Chondrocyte (in vitro differentiated cells): Measurements from ENCODE around the gene SIGLEC11. TPM values are rescaled to one million over a fixed set of nuclear protein-coding genes. Genes with fewer than 3 reads are reported as not detected.

Source experiments
- DNase-seq: peaks from one replicate; pipeline ENCODE4 v3.0.0; 2021; ENCODE audit warnings: mixed read lengths, low spot score
- H3K27ac Mint-ChIP-seq: one replicate; pipeline ENCODE4 v1.8.0; 2021; ENCODE audit warnings: mild to moderate bottlenecking, moderate library complexity, mixed read lengths; ENCODE audit not compliant: unreplicated experiment
- H3K27me3 Mint-ChIP-seq: 2 replicates; pipeline ENCODE4 v1.8.0; 2021; ENCODE audit warnings: low read depth, mixed read lengths
- H3K36me3 Mint-ChIP-seq: 2 replicates; pipeline ENCODE4 v1.8.0; 2021; ENCODE audit warnings: low read depth, mixed read lengths
- H3K4me1 Mint-ChIP-seq: 2 replicates; pipeline ENCODE4 v1.8.0; 2021; ENCODE audit warnings: low read depth, mild to moderate bottlenecking, mixed read lengths
- H3K4me3 Mint-ChIP-seq: one replicate; pipeline ENCODE4 v1.8.0; 2021; ENCODE audit warnings: mild to moderate bottlenecking, moderate library complexity, mixed read lengths; ENCODE audit not compliant: unreplicated experiment
- H3K9me3 Mint-ChIP-seq: 2 replicates; pipeline ENCODE4 v1.8.0; 2021; ENCODE audit warnings: low read depth, mixed read lengths
- CTCF ChIP-seq: fragments of 200-600 bp; sonication (generic); IDR thresholded peaks from 2 replicates; pipeline ENCODE4 v1.5.0; 2021; ENCODE audit warnings: antibody characterized with exemption, mild to moderate bottlenecking, moderate library complexity
- total RNA-seq: library from RNA; stranded (reverse); gene quantifications from 3 replicates; pipeline ENCODE4 v1.2.1, GENCODE V29; 2021

SIGLEC11 gene
- total RNA-seq, 1 donor from 2014 or later: not detected

GRCh38 chr19:49911381-49912145 is 49.4 kb downstream of the SIGLEC11 start:
- peak overlapping the region; percentile 57 for H3K27ac Mint-ChIP-seq
- no peak for DNase-seq
- peaks cover 4% of the 10 kb centered on the region for H3K9me3 Mint-ChIP-seq
- peaks cover 11% of the 10 kb centered on the region for H3K4me1 Mint-ChIP-seq
- H3K36me3 Mint-ChIP-seq: peaks cover 20% of the 10 kb centered on the region
- no peak for TF ChIP-seq CTCF
- H3K4me3 Mint-ChIP-seq: no peak overlapping the region
- no peaks in the 10 kb centered on the region for H3K27me3 Mint-ChIP-seq

GRCh38 chr19:49910179-49910578 is 50.8 kb downstream of the SIGLEC11 start:
- no peak for TF ChIP-seq CTCF
- Mint-ChIP-seq H3K27me3 (no peaks in the 10 kb centered on the region), H3K4me3 (no peak overlapping the region), H3K36me3 (peaks cover 19% of the 10 kb centered on the region), H3K27ac (no peak overlapping the region), H3K4me1 (peaks cover 11% of the 10 kb centered on the region), H3K9me3 (no peaks in the 10 kb centered on the region)
- no peak for DNase-seq

GRCh38 chr19:49908480-49909420 is 52.2 kb downstream of the SIGLEC11 start:
- Mint-ChIP-seq H3K9me3 (no peaks in the 10 kb centered on the region), H3K36me3 (peaks cover 16% of the 10 kb centered on the region), H3K27me3 (no peaks in the 10 kb centered on the region), H3K4me1 (peaks cover 11% of the 10 kb centered on the region), H3K27ac (no peak overlapping the region), H3K4me3 (no peak overlapping the region)
- no peak for TF ChIP-seq CTCF
- no peak for DNase-seq

- Mint-ChIP-seq H3K36me3 (peaks cover 15% of the 10 kb centered on the region), H3K4me3 (no peak overlapping the region), H3K27me3 (no peaks in the 10 kb centered on the region), H3K9me3 (no peaks in the 10 kb centered on the region), H3K27ac (no peak overlapping the region), H3K4me1 (peaks cover 11% of the 10 kb centered on the region)
- no peak for DNase-seq
- TF ChIP-seq CTCF: no peak
These were observed 53.1 kb downstream of the SIGLEC11 start for GRCh38 chr19:49907745-49908446.
